Kidney epithelial cell (primary cell): ENCODE data around the gene ZNF266. TPM values are rescaled to one million over a fixed set of nuclear protein-coding genes. Genes with fewer than 3 reads are reported as not detected.

ENCODE experiments used
- DNase-seq: peaks from one replicate; pipeline ENCODE4 v3.0.0-alpha.2; 2010; ENCODE audit warnings: low read depth
- H3K27me3 ChIP-seq: 2 replicates; pipeline ENCODE4 v1.6.0; 2011; ENCODE audit warnings: low read length; ENCODE audit not compliant: control insufficient read depth, insufficient read depth
- H3K36me3 ChIP-seq: 2 replicates; pipeline ENCODE4 v1.5.1; 2011; ENCODE audit warnings: low read length; ENCODE audit not compliant: control insufficient read depth, insufficient read depth
- H3K4me3 ChIP-seq: 2 replicates; pipeline ENCODE4 v1.5.1; 2011; ENCODE audit warnings: low read depth, mild to moderate bottlenecking, control low read depth, low read length
- CTCF ChIP-seq: IDR thresholded peaks from 2 replicates; pipeline ENCODE4 v1.5.1; 2011; ENCODE audit warnings: mild to moderate bottlenecking, moderate library complexity, low read length, control low read depth, inconsistent platforms; ENCODE audit not compliant: insufficient read depth, poor library complexity, severe bottlenecking
- total RNA-seq: library from RNA; depleted of rRNA; stranded (reverse); fragments of >200 nt; gene quantifications from 2 replicates; pipeline ENCODE4 v1.2.3, GENCODE V29; 2015

The ZNF266 gene
- total RNA-seq, 1 donor from 2014 or later = 14.2 TPM

GRCh38 chr19:9370738-9371619, 64.4 kb downstream of the ZNF266 start:
- Histone ChIP-seq H3K36me3 (no peaks in the 10 kb centered on the region), H3K27me3 (no peaks in the 10 kb centered on the region), H3K4me3 (no peak overlapping the region)
- DNase-seq = no peak
- TF ChIP-seq CTCF = no peak

DNA sequence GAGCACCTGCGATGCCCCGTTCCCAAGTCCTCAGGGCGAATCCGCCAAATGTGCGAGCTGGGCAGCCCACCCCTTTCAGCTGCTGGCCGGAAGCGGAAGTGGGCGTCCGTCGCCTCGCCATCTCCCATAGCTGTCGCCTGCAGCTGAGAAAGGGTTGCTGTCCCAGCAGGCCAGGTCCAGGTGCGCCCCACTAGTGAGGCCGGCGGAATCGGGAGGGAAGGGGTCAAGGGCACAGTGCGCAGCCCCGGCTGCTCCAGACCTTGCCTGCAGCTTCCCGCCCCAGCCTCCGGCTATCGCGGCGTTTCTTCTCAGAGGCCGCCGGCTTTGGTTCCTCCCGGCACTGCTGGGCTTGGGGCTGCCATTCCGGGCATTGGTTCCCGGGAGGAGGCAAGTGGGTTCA, 72.5 kb downstream of the ZNF266 start, which contains the start of gene ZNF177:
TSS of gene ZNF177 (plus strand) at position 109 of the 400 bp plus-strand sequence. CDS start 15,299 bp downstream, outside the sequence.
- peak within 1 kb of the TSS; percentile 46 for H3K4me3 ChIP-seq
- no peak for TF ChIP-seq CTCF
- no peaks in the 10 kb centered on the region for H3K27me3 ChIP-seq
- DNase-seq = no peak
- H3K36me3 ChIP-seq = no peaks in the 10 kb centered on the region

Other genes with a start within 250 kb of the ZNF266 start
- gene OR7D4, start 216.0 kb downstream of the ZNF266 start, total RNA-seq = not detected in 2 replicates
- gene OR7E24, start 184.6 kb downstream of the ZNF266 start, total RNA-seq = not detected in 2 replicates
- 17.5 and 23.7 TPM in 2 replicates for gene ZNF699, start 125.7 kb downstream of the ZNF266 start, total RNA-seq
- 8.2 and 10.9 TPM in 2 replicates for gene ZNF559, start 111.4 kb downstream of the ZNF266 start, total RNA-seq
- 1.4 and 3.9 TPM in 2 replicates for gene ZNF177, start 72.6 kb downstream of the ZNF266 start, total RNA-seq
- gene ZNF560, start 63.0 kb upstream of the ZNF266 start, total RNA-seq = 0.33 and 0.55 TPM in 2 replicates
- 12.4 and 14.9 TPM in 2 replicates for gene ZNF426, start 103.1 kb upstream of the ZNF266 start, total RNA-seq
- 37.9 and 39.2 TPM in 2 replicates for gene ZNF121, start 148.9 kb upstream of the ZNF266 start, total RNA-seq
- gene ZNF561, start 185.7 kb upstream of the ZNF266 start, total RNA-seq = 30.8 and 40.8 TPM in 2 replicates
- gene ZNF562, start 239.5 kb upstream of the ZNF266 start, total RNA-seq = 37.3 and 37.4 TPM in 2 replicates